HepG2 (cell line): Measurements from ENCODE around the gene ITPRIP. TPM values are rescaled to one million over a fixed set of nuclear protein-coding genes. Genes with fewer than 3 reads are reported as not detected.
A peak's percentile ranks its signal among the peaks of the same experiment; 100 is the strongest.

Experiments
- ETS1 ChIP-seq: sonication (generic); formaldehyde crosslinking; IDR thresholded peaks from 2 replicates; pipeline ENCODE4 v1.4.0; 2020; ENCODE audit warnings: missing genetic modification reagents
- FOXC1 ChIP-seq: sonication (generic); formaldehyde crosslinking; IDR thresholded peaks from 2 replicates; pipeline ENCODE4 v1.8.0; 2022; ENCODE audit warnings: mild to moderate bottlenecking, missing genetic modification reagents, borderline replicate concordance
- FOXK2 ChIP-seq: fragments of 450-650 bp; IDR thresholded peaks from 2 replicates; pipeline ENCODE4 v1.6.1; 2016
- GRHL1 ChIP-seq: sonication (generic); formaldehyde crosslinking; conservative IDR thresholded peaks from 2 replicates; pipeline ENCODE4 v1.8.0; 2022; ENCODE audit warnings: missing genetic modification reagents
- GTF3A ChIP-seq: sonication (generic); formaldehyde crosslinking; conservative IDR thresholded peaks from 2 replicates; pipeline ENCODE4 v1.4.0; 2020; ENCODE audit warnings: mild to moderate bottlenecking, missing genetic modification reagents
- HBP1 ChIP-seq: IDR thresholded peaks from 2 replicates; pipeline ENCODE4 v1.6.1; 2016; ENCODE audit warnings: low read depth, control low read depth
- IKZF1 ChIP-seq: fragments of 450-650 bp; IDR thresholded peaks from 2 replicates; pipeline ENCODE4 v1.7.1; 2016
- MAF1 ChIP-seq: sonication (generic); formaldehyde crosslinking; IDR thresholded peaks from 2 replicates; pipeline ENCODE4 v1.5.0; 2020; ENCODE audit warnings: missing genetic modification reagents, borderline replicate concordance
- NCOA1 ChIP-seq: sonication (generic); formaldehyde crosslinking; IDR thresholded peaks from 2 replicates; pipeline ENCODE4 v1.9.0; 2021; ENCODE audit warnings: missing genetic modification reagents
- PAWR ChIP-seq: sonication (generic); formaldehyde crosslinking; IDR thresholded peaks from 2 replicates; pipeline ENCODE4 v1.4.0; 2020; ENCODE audit warnings: missing genetic modification reagents, mild to moderate bottlenecking, borderline replicate concordance
- RNF219 ChIP-seq: sonication (generic); formaldehyde crosslinking; IDR thresholded peaks from 2 replicates; pipeline ENCODE4 v1.5.0; 2020; ENCODE audit warnings: mild to moderate bottlenecking, missing genetic modification reagents
- RXRA ChIP-seq: sonication (generic); formaldehyde crosslinking; IDR thresholded peaks from 2 replicates; pipeline ENCODE4 v1.5.1; 2020; ENCODE audit warnings: missing genetic modification reagents
- SIN3A ChIP-seq: IDR thresholded peaks from 2 replicates; pipeline ENCODE4 v1.6.1; 2011; ENCODE audit warnings: low read depth, mild to moderate bottlenecking, control low read depth, low read length, borderline replicate concordance
- SMAD1 ChIP-seq: sonication (generic); formaldehyde crosslinking; IDR thresholded peaks from 2 replicates; pipeline ENCODE4 v1.4.0; 2020; ENCODE audit warnings: missing genetic modification reagents, low read depth, mild to moderate bottlenecking, borderline replicate concordance
- SNRNP70 ChIP-seq: fragments of 200-400 bp; formaldehyde crosslinking; IDR thresholded peaks from 2 replicates; pipeline ENCODE4 v1.6.1; 2017; ENCODE audit warnings: mild to moderate bottlenecking, low read depth, low read length, moderate library complexity
- SSRP1 ChIP-seq: IDR thresholded peaks from 2 replicates; pipeline ENCODE4 v1.6.1; 2016; ENCODE audit warnings: control low read depth
- THAP11 ChIP-seq: IDR thresholded peaks from 2 replicates; pipeline ENCODE4 v1.6.1; 2016; ENCODE audit warnings: missing biosample characterization, missing genetic modification reagents
- WIZ ChIP-seq: sonication (generic); formaldehyde crosslinking; IDR thresholded peaks from 2 replicates; pipeline ENCODE4 v1.5.1; 2020; ENCODE audit warnings: mild to moderate bottlenecking, missing genetic modification reagents
- ZNF10 ChIP-seq: sonication (generic); formaldehyde crosslinking; IDR thresholded peaks from 2 replicates; pipeline ENCODE4 v1.4.0; 2020; ENCODE audit warnings: mild to moderate bottlenecking, low read depth, missing genetic modification reagents, borderline replicate concordance
- ZNF235 ChIP-seq: sonication (generic); formaldehyde crosslinking; IDR thresholded peaks from 2 replicates; pipeline ENCODE4 v1.8.1; 2023; ENCODE audit warnings: mild to moderate bottlenecking, missing genetic modification reagents, borderline replicate concordance
- ZNF44 ChIP-seq: sonication (generic); formaldehyde crosslinking; IDR thresholded peaks from 2 replicates; pipeline ENCODE4 v1.5.1; 2020; ENCODE audit warnings: mild to moderate bottlenecking, missing genetic modification reagents
- ZNF577 ChIP-seq: sonication (generic); formaldehyde crosslinking; IDR thresholded peaks from 2 replicates; pipeline ENCODE4 v1.4.0; 2020; ENCODE audit warnings: mild to moderate bottlenecking, low read depth, missing genetic modification reagents, borderline replicate concordance
- ZNF773 ChIP-seq: sonication (generic); formaldehyde crosslinking; IDR thresholded peaks from 2 replicates; pipeline ENCODE4 v1.4.0; 2020; ENCODE audit warnings: missing genetic modification reagents, borderline replicate concordance
- ZNF780A ChIP-seq: sonication (generic); formaldehyde crosslinking; IDR thresholded peaks from 2 replicates; pipeline ENCODE4 v1.8.0; 2022; ENCODE audit warnings: mild to moderate bottlenecking, missing genetic modification reagents, moderate library complexity
- polyA plus RNA-seq, 8 experiments: library from polyadenylated mRNA; depleted of rRNA in 3 of 8; stranded (reverse) in 7 of 8; unstranded in 1 of 8; fragments of >200 nt; fragmentation: Illumina TruSeq in 4 of 8; extraction: Trizol in 4 of 8; gene quantifications; 2 replicates each; pipeline versions ENCODE4 v1.2.1 to v1.2.3, GENCODE V29; 2011 to 2016; ENCODE audit warnings: low read depth in 4 of 8, missing spikeins in 1 of 8, mixed read lengths in 1 of 8; ENCODE audit not compliant: insufficient read depth in 1 of 8
- total RNA-seq, 5 experiments: library from RNA; depleted of rRNA; stranded (reverse); fragments of >200 nt; fragmentation: Illumina TruSeq; extraction: Trizol; gene quantifications; 2 replicates each; pipeline ENCODE4 v1.2.3, GENCODE V29; 2016; ENCODE audit warnings: low read depth in 1 of 5

The ITPRIP gene
- total and polyA plus RNA-seq, 2 of the 13 experiments (the other 11 are each of a cell fraction or from before 2014, with no cell fraction given): 1.00 to 2.8 TPM

- TF ChIP-seq ZNF773: no peak
- no peak for TF ChIP-seq ZNF10
- no peak for TF ChIP-seq MAF1 (CRISPR knock-in tag)
- TF ChIP-seq HBP1 (CRISPR knock-in tag): no peak
- TF ChIP-seq RNF219 (CRISPR knock-in tag): no peak
- TF ChIP-seq FOXK2: no peak
- no peak for TF ChIP-seq SSRP1 (CRISPR knock-in tag)
- TF ChIP-seq ZNF577: no peak
- TF ChIP-seq FOXC1 (CRISPR knock-in tag): no peak
- TF ChIP-seq WIZ: no peak
- TF ChIP-seq SMAD1 (CRISPR knock-in tag): peak; percentile 25; the same call in 1 of the 2 replicates
- TF ChIP-seq RXRA (CRISPR knock-in tag): peak; percentile 27; the same call in 1 of the 2 replicates
- TF ChIP-seq SIN3A: no peak
- no peak for TF ChIP-seq GRHL1 (CRISPR knock-in tag)
- TF ChIP-seq ETS1 (CRISPR knock-in tag): no peak
- no peak for TF ChIP-seq PAWR (CRISPR knock-in tag)
- TF ChIP-seq IKZF1: no peak
- no peak for TF ChIP-seq ZNF780A (CRISPR knock-in tag)
- no peak for TF ChIP-seq GTF3A (CRISPR knock-in tag)
- TF ChIP-seq NCOA1: no peak
- peak; percentile 78; the same call in 1 of the 2 replicates for TF ChIP-seq ZNF235 (CRISPR knock-in tag)
- TF ChIP-seq SNRNP70: no peak
- TF ChIP-seq THAP11: no peak
- no peak for TF ChIP-seq ZNF44 (CRISPR knock-in tag)
These were observed 63.2 kb downstream of the ITPRIP start (continued) for GRCh38 chr10:104274762-104275721.
